Measurements from ENCODE around the gene SEPTIN2. TPM values are rescaled to one million over a fixed set of nuclear protein-coding genes. Genes with fewer than 3 reads are reported as not detected.

Gene SEPTIN2
- total and polyA plus RNA-seq, 10 of the 15 experiments (the other 5 are each of a cell fraction or from before 2014, with no cell fraction given), result 169 to 474 (median 269) TPM

DNA sequence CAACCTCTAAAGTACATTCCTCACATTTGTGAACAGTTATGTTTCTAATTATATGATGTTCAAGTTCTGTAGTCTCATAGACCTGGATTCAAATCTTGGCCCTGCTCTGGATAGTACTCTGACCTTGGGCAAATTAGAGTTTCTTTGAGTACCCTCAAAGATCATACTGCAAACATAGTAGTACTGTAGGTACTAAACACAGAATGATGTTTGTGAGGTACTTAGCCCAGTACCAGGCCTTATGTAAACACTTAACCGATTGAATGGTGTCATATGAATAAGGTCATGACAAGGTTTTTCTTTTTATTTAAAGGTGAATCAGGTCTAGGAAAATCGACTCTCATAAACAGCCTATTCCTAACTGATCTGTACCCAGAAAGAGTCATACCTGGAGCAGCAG is 19.1 kb downstream of the SEPTIN2 start:
- Histone ChIP-seq H2AFZ (ENCODE audit: control insufficient read depth, low read depth, low read length) (no peak overlapping the region), H3K4me1 (ENCODE audit: control insufficient read depth, insufficient read depth, low read length) (peaks cover 14% of the 10 kb centered on the region), H3K9ac (ENCODE audit: control insufficient read depth, insufficient read depth, low read length) (no peak overlapping the region), H3K27ac (ENCODE audit: control insufficient read depth, insufficient read depth) (no peak overlapping the region), H3K36me3 (ENCODE audit: control insufficient read depth in 2 of 2, insufficient read depth in 2 of 2, low read length in 1 of 2) (peaks cover 2 to 23% of the 10 kb centered on the region in 2 experiments), H3K79me2 (ENCODE audit: control insufficient read depth, insufficient read depth, low read length) (peaks cover 3% of the 10 kb centered on the region), H3K27me3 (replicated peaks in 1 of 2; ENCODE audit: control insufficient read depth in 2 of 2, insufficient read depth in 2 of 2, low read length in 1 of 2) (no peaks in the 10 kb centered on the region), H3K4me2 (ENCODE audit: control insufficient read depth, insufficient read depth) (no peak overlapping the region), H3K4me3 (no peak overlapping the region), H4K20me1 (ENCODE audit: control insufficient read depth, insufficient read depth) (no peaks in the 10 kb centered on the region), H3K9me3 (replicated peaks; ENCODE audit: control insufficient read depth, insufficient read depth, low read length) (no peaks in the 10 kb centered on the region)
- DNase-seq (ENCODE audit: low read depth, low spot score) (no peak), ATAC-seq (no peak), FAIRE-seq (no peak)
- WGBS (ENCODE audit: insufficient coverage, insufficient replicate concordance, low lambda C conversion rate, missing lambda C conversion rate), result 41% methylated on average over 2 of the region's 2 CpGs
- ChIA-PET SMC1A (ENCODE audit: uncharacterized antibody, unreplicated experiment) (interaction anchor here (1.0 to 1.4 kb wide), 2 partner anchors 23 to 27 kb away, joined by 3 to 4 read pairs; no protein-coding TSS in a partner anchor), POLR2A (interaction anchor here (1.6 kb wide), 1 partner anchor 24 kb away, joined by 5 read pairs; no protein-coding TSS in a partner anchor), CTCF (interaction anchor here (1.3 to 1.4 kb wide), 2 partner anchors 16 to 17 kb away, joined by 4 to 6 read pairs; no protein-coding TSS in a partner anchor), RAD21 (ENCODE audit: unreplicated experiment) (interaction anchor here (1.6 kb wide), 1 partner anchor 32 kb away, joined by 4 read pairs; no protein-coding TSS in a partner anchor)
- no TSS peak for BruUV-seq (replicated peaks)
- in situ Hi-C loops (cut with MboI), result no loop called here
- intact Hi-C loops (cut with micrococcal nuclease; ENCODE audit: unreplicated experiment), result no loop called here
- TF ChIP-seq NRF1 (conservative IDR thresholded peaks at IDR 0.05; ENCODE audit: low read depth, low read length) (no peak), STAT3 (IDR thresholded peaks at IDR 0.05; ENCODE audit: low read depth, low read length) (no peak), TCF7 (IDR thresholded peaks at IDR 0.05; ENCODE audit: borderline replicate concordance) (no peak), E2F8 (IDR thresholded peaks at IDR 0.05; ENCODE audit: low read depth, partially characterized antibody) (no peak), TCF3 (IDR thresholded peaks at IDR 0.05; ENCODE audit: borderline replicate concordance, insufficient read depth, low read depth, low read length) (no peak), BACH1 (IDR thresholded peaks at IDR 0.05; ENCODE audit: borderline replicate concordance) (no peak), EGR1 (IDR thresholded peaks at IDR 0.05; ENCODE audit: borderline replicate concordance in 1 of 2, low read depth in 2 of 2, low read length in 2 of 2) (no peak), JUND (IDR thresholded peaks at IDR 0.05; ENCODE audit: low read depth, low read length) (no peak), ZBED1 (IDR thresholded peaks at IDR 0.05; ENCODE audit: borderline replicate concordance) (no peak), SMC3 (IDR thresholded peaks at IDR 0.05; ENCODE audit: borderline replicate concordance, low read length) (no peak), SIN3A (IDR thresholded peaks at IDR 0.05; ENCODE audit: low read depth, low read length) (no peak), DPF2 (IDR thresholded peaks at IDR 0.05) (no peak), MEF2B (IDR thresholded peaks at IDR 0.05; ENCODE audit: partially characterized antibody, poor library complexity, severe bottlenecking) (no peak), SMAD1 (IDR thresholded peaks at IDR 0.05; ENCODE audit: low read depth, partially characterized antibody) (no peak), SIX5 (IDR thresholded peaks at IDR 0.05; ENCODE audit: low read depth, low read length, severe bottlenecking) (no peak), FOXM1 (IDR thresholded peaks at IDR 0.05; ENCODE audit: low read depth, low read length) (no peak)
- TF ChIP-seq, protein P1, sequence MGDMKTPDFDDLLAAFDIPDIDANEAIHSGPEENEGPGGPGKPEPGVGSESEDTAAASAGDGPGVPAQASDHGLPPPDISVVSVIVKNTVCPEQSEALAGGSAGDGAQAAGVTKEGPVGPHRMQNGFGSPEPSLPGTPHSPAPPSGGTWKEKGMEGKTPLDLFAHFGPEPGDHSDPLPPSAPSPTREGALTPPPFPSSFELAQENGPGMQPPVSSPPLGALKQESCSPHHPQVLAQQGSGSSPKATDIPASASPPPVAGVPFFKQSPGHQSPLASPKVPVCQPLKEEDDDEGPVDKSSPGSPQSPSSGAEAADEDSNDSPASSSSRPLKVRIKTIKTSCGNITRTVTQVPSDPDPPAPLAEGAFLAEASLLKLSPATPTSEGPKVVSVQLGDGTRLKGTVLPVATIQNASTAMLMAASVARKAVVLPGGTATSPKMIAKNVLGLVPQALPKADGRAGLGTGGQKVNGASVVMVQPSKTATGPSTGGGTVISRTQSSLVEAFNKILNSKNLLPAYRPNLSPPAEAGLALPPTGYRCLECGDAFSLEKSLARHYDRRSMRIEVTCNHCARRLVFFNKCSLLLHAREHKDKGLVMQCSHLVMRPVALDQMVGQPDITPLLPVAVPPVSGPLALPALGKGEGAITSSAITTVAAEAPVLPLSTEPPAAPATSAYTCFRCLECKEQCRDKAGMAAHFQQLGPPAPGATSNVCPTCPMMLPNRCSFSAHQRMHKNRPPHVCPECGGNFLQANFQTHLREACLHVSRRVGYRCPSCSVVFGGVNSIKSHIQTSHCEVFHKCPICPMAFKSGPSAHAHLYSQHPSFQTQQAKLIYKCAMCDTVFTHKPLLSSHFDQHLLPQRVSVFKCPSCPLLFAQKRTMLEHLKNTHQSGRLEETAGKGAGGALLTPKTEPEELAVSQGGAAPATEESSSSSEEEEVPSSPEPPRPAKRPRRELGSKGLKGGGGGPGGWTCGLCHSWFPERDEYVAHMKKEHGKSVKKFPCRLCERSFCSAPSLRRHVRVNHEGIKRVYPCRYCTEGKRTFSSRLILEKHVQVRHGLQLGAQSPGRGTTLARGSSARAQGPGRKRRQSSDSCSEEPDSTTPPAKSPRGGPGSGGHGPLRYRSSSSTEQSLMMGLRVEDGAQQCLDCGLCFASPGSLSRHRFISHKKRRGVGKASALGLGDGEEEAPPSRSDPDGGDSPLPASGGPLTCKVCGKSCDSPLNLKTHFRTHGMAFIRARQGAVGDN (IDR thresholded peaks at IDR 0.05), result no peak

Measured in GM12878 (cell line).